RWPE1 (cell line): ENCODE measurements around the gene ATP2B2.

Source experiments
- CTCF ChIA-PET: fragments of 350-600 bp; sonication (Branson Sonifier 250); formaldehyde crosslinking; extraction: SDS; loops from one replicate; lab custom pipeline; 2021; lab: Yijun Ruan, JAX
- POLR2A ChIA-PET: fragments of 400-600 bp; formaldehyde crosslinking; extraction: SDS; loops from one replicate; lab custom pipeline; 2020; ENCODE audit warnings: antibody characterized with exemption; ENCODE audit not compliant: low non-redundant PET; lab: Yijun Ruan, JAX
- DNase-seq: peaks from one replicate; pipeline ENCODE4 v3.0.0; 2012; ENCODE audit warnings: low spot score
- H3K27ac ChIP-seq: fragments of 450-650 bp; 2 replicates; pipeline ENCODE4 v1.5.1; 2017
- CTCF ChIP-seq: fragments of 450-650 bp; conservative IDR thresholded peaks from 2 replicates; pipeline ENCODE4 v1.5.1; 2017; ENCODE audit warnings: low read depth, mild to moderate bottlenecking

Gene ATP2B2

GRCh38 chr3:10498271-10498670, 7.1 kb downstream of the ATP2B2 start:
- no peak for TF ChIP-seq CTCF
- no peak for DNase-seq
- CTCF ChIA-PET, result no interaction called here
- H3K27ac ChIP-seq, result no peak overlapping the region
- POLR2A ChIA-PET, result no interaction called here

- no peak for TF ChIP-seq CTCF
- ChIA-PET CTCF (no interaction called here), POLR2A (no interaction called here)
- no peak overlapping the region for H3K27ac ChIP-seq
- DNase-seq, result no peak
Observed at GRCh38 chr3:10497439-10497838, 7.9 kb downstream of the ATP2B2 start.

- TF ChIP-seq CTCF, result no peak
- no peak for DNase-seq
- no peak overlapping the region for H3K27ac ChIP-seq
- ChIA-PET POLR2A (no interaction called here), CTCF (no interaction called here)
Observed at GRCh38 chr3:10496121-10496863, 9.1 kb downstream of the ATP2B2 start.

GRCh38 chr3:10495614-10496013, 9.8 kb downstream of the ATP2B2 start:
- ChIA-PET POLR2A (no interaction called here), CTCF (no interaction called here)
- no peak overlapping the region for H3K27ac ChIP-seq
- DNase-seq, result no peak
- TF ChIP-seq CTCF, result no peak

GRCh38 chr3:10495003-10495402, 10.4 kb downstream of the ATP2B2 start:
- TF ChIP-seq CTCF, result no peak
- ChIA-PET POLR2A (no interaction called here), CTCF (no interaction called here)
- DNase-seq, result peak; percentile 45
- no peak overlapping the region for H3K27ac ChIP-seq

GRCh38 chr3:10494180-10494579, 11.2 kb downstream of the ATP2B2 start:
- no peak for DNase-seq
- CTCF ChIA-PET, result no interaction called here

More at GRCh38 chr3:10494180-10494579, 11.2 kb downstream of the ATP2B2 start:
- no peak for TF ChIP-seq CTCF
- POLR2A ChIA-PET, result no interaction called here
- H3K27ac ChIP-seq, result no peak overlapping the region
